NCI-H2107 treated with DMSO at 0.1 percent for 48 hours (cell line): ENCODE data around the gene CRELD2.

Experiments
- DNase-seq: peaks from one replicate; lab custom pipeline; 2025; ENCODE audit not compliant: unreplicated experiment; lab: John Stamatoyannopoulos, UW

The CRELD2 gene

DNA sequence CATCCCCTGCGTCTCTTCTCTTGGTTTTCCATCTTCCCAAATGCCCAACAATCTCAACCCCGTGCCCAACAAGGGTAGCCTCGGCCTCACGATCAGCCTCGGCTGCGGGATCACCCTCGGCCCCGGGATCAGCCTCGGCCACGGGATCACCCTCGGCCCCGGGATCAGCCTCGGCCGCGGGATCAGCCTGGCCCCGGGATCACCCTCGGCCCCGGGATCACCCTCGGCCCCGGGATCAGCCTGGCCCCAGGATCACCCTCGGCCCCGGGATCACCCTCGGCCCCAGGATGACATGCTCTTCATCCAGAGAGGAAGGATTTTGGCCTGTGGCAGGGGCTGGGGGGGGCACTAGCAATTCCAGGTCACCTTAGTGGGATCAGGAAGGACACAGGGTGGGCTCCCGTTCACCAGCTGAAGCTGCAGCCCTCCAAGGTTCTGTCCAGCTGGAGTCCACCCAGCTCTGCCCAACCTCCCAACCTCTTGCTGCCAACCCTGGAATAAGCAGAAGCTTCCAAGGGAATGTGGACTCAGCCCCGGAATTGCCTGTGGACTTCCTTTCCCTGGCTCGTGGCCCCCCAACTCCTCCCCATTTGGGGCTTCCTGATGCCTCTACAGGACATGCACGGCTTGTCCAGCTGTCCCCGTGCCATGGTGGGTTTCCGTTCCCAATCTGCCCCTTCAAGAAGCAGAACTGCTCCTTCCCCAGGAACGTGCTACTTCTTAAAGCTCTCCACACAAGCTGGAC is 6.4 kb upstream of the CRELD2 start:
- no peak for DNase-seq

DNA sequence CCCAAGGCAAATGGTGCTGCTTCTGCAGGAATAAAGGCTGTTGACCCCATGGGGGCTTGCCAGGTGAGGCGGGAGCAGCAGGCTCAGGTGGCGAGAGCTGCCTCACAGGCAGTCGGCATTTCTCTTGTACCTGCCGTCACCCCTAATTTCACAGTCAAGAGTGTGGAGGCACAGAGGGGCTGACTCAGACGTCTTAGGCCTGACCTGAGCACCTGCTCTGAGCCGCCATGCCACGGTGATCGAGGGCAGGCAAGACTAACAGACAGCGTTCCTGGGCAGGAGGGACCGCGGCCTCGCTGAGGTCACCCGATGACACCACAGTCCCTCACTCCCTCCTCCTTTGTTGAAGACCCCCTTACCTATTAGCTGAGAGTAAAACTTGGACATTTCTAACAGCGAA is 5.4 kb upstream of the CRELD2 start:
- DNase-seq: no peak

DNA sequence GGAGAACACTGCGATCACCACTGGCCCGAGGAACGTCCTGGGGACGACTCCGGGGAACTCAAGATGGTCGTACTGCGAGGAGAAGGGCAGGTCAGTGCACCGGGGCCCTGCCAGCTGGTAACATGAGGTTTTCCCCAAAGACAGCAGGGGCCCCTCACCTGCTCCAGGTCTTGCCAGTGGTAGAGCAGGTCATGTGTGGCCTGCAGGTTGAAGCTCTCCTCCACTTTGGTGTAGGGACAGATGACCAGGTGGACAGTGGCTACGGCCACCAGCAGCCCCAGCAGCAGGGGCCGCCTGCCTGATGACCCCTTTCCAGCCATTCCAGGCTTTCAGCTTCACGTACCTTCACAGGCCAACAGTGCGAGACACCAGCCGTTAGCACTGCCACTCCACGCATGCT is 5.0 kb upstream of the CRELD2 start:
- no peak for DNase-seq

DNA sequence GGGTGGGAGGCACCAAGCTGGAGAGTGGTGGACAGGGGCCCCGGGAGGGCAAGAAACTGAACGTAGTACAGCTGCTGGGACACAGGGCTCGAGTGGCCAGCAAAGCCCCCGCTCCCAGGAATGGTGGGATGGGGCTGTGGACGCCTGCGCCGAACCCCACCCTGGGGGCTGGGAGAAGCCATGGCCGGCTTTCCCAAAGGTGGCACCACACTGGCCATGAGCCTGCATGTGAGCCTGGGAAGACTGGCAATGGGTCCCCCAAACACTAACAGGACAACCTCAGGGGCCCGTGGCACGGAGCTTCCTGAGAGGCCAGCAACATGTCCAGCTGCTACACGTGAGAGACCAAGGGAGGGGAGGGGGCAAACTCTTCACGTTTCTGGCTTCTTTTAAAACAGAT is 4.2 kb upstream of the CRELD2 start:
- no peak for DNase-seq

DNA sequence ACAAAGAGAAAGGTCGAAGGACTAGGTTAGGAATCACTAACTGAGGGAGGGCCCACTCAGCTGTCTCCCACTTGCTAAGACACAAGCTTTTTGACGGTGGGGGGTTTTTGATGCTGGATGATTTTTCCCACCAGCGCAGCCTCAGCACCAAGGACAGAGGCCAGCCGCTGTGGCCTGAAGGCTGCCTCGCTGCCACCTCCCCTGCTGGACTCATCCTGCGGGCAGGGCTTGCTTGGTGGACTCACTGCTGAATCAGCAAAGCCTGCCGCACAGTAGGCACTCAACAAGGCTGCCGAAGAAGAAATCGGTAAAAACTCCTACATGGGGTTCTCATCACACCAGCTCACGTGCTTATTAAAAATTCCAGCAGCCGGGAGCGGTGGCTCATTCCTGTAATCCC is 2.8 kb upstream of the CRELD2 start:
- no peak for DNase-seq

DNA sequence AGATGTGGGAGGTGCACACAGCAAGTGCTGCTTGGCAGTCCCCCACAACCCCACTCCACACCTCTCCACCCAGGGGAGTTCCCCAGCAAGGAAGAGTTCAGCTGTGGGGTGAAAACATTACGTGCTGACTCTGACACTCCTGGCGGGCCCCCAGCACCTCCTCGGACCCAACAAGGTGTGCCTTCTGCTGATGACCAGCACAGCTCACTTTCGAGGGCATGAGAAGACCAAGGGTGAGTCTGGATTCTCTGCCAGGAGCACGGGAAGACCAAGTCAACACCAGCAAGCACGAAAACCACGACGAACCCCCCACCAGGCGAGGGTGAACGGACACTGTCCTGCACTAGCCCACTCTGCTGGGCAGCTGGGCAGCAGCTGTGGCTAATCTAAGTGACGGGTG is 1.6 kb upstream of the CRELD2 start:
- DNase-seq: no peak

DNA sequence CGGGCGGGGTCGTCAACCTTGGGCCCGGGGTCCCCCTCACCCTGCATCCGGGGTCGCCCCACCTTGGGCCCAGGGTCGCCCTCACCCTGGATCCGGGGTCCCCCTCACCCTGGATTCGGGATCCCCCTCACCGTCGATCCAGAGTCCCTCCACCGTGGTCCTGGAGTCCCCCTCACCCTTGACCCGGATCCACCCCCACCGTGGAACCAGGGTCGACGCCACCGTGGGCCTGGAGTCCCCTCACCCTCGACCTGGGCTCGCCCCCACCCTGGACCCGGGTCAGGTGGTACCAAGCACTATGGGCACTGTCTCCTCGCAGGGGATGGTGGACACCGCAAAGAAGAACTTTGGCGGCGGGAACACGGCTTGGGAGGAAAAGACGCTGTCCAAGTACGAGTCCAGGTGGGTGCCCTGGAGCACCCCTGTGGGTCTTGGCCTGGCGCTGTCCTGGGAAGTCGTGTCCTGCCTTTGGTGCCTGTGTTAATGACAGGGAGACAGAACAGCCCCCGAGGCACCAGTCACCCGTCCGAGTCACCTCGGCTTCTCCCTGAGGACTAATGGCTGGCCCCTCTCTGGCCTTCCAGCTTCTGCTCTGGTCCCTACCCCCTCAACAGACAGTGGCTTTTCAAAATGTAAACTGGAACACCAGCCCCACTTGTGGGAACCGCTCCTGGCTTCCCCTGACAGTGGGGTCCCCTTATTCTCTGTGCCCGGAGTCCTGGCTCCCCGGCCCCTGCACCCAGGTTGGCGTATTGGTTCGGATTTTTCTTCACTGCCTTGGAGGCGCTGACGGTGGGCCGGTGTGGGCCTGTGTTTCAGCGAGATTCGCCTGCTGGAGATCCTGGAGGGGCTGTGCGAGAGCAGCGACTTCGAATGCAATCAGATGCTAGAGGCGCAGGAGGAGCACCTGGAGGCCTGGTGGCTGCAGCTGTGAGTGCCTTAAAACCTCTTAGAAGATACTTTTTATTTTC is 762 bp downstream of the CRELD2 start:
- DNase-seq: no peak

DNA sequence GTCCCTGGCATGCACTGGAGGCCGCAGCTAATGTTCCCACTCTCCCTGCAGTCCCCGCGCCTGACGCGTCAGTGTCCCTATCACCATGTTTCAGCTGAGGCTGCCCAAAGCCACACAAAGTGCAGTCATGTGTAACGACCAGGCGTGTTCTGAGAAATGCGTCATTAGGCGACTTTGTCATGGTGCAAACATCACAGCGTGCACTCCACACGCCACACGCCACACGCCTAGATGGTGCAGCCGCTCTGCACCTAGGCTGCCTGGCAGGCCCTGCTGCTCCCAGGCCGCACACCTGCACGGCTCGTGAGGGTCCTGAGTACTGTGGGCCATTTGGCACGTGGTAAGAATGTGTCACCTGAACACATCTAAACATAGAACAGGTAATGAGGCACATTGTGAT is 2.4 kb downstream of the CRELD2 start:
- no peak for DNase-seq

DNA sequence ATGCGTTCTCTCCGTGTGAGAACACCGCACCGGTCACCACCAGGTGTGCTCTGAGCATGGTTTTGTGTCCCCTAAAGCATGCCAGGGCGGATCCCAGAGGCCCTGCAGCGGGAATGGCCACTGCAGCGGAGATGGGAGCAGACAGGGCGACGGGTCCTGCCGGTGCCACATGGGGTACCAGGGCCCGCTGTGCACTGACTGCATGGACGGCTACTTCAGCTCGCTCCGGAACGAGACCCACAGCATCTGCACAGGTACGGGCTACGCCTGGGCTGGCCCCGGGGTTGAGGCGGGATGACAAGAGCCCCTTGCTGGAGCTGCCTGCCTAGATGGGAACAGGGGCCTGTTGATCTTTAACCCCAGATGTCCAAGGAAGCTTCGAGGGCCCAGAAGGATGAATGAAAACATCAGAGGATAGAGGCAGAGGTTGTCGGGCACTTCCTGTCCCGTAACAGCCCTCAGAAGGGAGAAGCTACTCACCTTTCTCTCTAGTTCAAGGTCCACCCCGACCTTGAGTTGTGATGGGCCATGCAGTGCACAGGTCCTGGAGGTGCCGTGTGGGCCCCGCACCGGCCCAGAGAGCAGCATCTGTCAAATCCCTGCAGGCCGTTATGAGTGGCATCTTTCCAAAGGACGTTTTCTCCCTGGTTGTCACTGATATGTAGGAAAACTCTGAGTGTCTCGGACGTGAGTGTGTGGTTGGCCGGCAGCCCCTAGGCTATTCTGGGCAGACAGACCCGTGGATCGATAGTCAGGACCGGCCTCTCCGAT is 3.3 kb downstream of the CRELD2 start:
- DNase-seq: no peak

DNA sequence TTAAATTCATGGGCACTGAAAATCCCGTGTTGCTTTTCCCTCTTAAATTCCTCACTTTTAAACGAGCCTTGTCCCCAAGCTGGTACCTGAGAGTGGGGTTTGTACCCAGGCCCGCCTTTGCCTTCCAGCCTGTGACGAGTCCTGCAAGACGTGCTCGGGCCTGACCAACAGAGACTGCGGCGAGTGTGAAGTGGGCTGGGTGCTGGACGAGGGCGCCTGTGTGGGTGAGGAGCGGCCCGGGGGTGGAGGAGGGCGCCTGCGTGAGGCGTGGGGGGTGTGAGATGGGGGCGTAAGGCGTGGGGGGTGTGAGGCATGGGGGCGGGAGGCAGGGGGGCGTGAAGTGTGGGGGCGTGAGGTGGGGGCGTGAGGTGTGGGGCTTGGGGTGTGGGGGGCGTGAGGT is 4.0 kb downstream of the CRELD2 start:
- no peak for DNase-seq

DNA sequence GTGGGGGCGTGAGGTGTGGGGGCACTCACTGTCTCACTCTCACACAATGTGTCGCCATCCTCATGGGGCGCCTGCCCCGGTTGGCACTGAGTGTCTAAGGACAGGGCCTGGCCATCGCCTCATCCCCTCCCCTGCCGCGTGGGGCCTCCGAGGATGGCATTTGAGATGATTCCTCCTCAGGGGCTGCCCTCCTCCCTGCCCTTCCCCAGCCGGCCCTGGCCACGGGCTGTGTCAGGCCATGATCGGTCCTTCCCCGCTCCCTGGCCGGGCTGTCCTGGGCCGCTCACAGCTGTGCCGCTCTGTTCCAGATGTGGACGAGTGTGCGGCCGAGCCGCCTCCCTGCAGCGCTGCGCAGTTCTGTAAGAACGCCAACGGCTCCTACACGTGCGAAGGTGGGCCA is 4.5 kb downstream of the CRELD2 start:
- DNase-seq: no peak

DNA sequence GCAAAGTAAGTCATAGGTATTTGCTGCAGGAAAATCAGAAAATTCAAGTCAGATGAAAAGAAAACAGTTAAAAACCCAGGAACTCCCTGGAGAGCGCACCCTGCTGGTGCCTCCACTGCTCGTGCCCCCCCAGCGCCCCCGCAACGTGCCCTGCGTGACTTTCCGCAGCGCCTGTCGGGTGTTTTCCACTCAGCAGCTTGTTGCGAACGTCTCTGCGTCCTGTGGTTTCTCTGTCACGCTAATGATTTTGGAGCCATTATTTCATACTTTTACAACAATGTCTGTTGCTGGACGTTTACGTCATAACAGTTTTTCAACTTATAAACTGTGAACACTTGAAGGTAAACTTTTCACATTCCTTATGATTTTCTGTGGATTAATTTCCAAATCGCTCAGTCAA is 5.0 kb downstream of the CRELD2 start:
- no peak for DNase-seq

DNA sequence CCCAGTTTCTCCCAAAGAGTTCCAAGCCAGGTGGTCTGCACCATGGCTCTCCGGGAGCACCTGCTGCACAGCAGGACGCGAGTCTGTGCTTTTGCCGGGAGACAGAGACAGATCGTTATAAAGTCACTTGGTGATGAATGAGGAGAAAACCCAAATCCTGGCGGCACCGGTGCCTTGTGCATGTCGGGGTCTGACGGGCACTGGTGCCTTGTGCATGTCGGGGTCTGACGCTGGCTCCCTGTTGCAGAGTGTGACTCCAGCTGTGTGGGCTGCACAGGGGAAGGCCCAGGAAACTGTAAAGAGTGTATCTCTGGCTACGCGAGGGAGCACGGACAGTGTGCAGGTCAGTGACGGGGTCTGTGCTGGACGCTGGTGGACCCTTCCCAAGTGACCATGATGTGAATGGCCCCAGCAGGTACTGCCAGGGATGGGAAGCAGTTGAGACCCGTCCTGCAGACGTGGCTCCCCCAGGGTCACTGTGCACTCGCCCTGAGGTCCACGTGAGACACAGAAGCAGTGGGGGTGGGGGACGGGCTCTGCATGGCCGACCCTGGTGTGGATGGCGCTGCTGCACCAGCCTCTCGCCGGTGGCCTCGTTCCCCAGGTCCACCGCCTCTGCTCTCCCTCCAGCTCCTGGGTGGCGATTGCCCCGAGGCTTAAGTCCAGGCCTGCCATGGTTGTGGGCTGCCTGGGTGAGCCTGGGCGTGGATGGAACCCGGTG is 5.8 kb downstream of the CRELD2 start:
- no peak for DNase-seq

DNA sequence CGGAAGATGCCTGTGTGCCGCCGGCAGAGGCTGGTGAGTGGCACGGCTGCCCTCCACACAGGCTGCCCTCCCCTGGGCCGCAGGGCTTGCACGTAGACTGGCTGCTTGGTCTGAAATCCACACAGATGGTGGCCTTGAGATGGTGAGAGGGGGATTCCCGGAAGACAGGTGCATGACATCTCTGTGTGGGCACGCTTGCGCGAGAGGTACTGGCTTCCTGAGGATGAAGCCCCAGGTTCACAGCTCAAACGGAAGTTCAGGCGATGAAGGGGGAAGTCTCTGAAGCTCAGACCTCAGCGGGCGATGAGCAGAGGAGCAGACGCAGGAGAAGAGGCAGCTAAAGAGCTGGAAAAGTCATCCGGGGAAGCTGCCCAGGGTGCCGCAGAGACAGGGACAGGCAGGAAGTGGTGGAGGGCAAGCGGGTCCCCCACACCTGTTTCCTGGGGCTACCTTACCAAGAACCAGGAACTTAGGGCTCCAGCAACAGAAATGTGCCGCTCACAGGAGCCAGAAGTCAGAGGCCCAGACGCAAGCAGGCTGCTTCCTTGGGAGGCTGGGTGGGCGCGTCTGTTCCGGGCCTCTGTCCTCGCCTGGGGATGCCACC is 7.2 kb downstream of the CRELD2 start:
- DNase-seq: no peak

DNA sequence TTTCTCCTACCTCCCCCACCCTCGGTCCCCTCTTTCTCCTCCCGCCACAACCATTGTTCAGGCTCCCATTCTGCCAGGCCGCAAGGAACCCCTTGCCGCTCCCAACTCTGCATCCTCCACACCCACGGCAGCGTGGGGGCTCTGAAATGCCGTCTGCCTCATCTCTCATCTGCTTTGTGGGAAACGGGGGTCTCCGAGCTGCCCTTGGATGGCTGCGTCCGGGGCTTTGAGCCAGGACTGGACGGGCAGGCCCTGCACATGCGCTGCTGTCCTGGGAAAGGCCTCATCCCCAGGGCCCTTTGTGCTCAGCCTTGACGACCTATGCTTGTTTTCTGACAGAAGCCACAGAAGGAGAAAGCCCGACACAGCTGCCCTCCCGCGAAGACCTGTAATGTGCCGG is 8.5 kb downstream of the CRELD2 start:
- no peak for DNase-seq

DNA sequence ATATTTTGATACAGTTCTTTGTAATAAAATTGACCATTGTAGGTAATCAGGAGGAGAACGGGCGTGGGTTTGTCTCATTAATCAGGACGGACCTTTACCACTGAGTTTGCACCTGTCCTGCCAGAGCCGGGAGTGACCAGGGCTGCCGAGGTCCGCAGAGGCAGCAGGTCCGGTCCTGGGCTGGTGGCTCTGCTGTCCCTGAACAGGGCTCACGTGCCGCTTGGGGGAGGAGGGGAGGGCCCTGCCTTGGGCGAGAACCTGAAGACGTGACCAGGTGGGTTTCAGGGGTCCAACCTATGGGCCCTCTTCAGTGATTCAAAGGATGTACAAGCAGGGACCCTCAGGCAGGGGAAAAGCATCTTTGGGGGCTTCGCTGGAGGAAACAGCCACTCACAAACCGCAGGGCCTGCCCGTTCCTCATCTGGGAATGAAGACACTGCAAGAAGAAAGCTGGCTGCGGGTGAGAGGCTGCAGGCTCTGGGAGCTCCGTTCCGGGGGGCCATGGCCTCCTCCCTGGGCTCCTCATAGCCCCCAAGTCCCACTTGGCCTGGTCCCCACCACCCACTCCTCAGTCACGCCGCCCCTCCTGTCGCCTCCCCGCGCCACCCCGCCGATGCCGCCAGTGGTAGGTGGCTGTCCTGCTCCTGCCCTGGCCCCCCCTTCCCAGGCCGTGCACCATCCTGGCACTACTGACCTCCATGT is 9.2 kb downstream of the CRELD2 start:
- DNase-seq: no peak

DNA sequence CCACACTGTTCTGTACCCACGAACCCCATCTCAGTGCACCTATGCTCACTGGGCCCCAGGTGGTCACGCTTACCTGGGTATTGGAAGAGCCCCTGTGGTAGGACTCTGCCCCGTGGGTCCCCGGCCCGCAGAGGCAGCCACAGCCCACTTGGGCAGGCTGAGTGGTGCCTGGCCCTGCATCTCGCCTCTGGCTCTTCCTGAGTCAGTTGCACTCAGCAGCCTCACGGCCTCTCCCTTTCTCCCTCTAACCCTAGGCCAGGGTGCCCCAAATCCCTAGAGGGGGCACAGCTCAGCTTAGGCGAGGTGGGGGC is 9.7 kb downstream of the CRELD2 start:
- no peak for DNase-seq

DNA sequence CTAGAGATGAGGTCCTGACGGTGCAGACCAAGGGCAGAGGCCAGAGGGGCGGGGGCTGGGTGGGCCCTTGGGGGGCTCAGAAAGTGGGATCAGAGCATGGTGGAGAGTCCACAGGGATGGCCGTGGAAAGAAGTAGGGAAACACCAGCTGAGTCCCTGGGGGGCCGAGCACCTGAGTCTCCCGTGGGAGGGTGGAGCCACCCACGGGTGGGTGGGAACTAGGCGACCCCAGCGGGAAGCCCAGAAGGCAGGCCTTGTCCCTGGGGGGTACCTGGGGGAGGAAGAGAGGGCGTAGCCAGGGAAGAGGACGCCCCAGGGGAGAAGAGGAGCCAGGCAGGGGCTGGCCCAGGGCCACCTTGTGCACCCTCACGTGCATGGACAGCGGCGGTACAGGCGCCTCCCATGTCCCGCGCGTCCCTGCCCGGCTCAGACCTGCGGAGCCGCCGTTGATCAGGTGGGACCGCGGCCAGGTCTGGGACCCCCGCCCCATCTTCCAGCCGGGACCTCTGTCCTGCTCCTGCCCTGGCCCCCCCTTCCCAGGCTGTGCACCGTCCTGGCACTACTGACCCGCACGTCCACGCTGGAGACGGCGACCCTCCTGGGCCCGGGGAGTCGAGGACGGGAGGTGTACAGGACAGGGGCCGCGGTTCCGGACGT is 10.2 kb downstream of the CRELD2 start:
- no peak for DNase-seq

DNA sequence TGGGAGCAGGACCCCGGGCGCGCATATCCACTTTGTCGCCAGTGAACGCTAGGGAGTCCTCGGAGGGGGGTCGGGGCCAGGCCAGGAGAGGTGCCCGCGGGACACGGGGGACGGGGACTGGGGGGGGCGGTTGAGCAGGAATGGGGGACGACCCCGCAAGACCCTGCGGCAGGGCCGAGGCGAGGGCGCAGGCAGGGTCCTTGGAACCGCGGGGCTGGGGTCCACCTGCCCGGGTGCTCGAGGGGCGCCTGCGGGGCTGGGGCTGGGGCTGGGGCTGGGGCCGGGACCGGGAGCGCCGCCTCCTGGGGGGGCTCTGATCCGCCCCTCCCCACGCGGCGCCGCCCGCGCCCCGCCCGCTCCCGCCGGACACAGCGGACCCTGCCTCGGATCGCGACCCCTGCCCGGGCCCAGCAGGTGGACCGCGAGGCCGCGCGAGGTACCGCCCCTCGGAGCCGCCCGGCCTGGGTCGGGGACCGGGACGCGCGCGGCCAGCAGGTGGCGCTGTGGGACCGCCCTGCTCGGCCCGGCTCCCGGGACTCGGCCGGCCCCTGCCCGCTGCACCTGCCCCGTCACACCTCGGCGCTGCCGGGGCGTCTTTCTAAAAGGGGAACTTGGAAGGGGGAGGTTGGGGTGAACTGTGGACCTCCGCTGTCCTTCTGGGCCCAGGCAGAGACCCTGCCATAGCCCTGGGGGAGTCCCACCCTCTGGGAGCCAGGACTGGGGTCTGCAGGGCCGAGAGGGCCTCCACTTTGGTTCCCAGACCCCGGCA is 11.0 kb downstream of the CRELD2 start:
- no peak for DNase-seq
